ENCODE data around the gene ANGEL1. TPM values are rescaled to one million over a fixed set of nuclear protein-coding genes. Genes with fewer than 3 reads are reported as not detected.

ANGEL1 gene
- total RNA-seq, 1 donor from 2014 or later, result 12.1 TPM

- intact Hi-C loops (cut with micrococcal nuclease), result no loop called here
Observed at GRCh38 chr14:76826122-76826521, 13.4 kb upstream of the ANGEL1 start, which contains the start of gene LRRC74A. Gene LRRC74A (plus strand): TSS chr14:76826408. CDS start chr14:76826698, 290 bp downstream.

DNA sequence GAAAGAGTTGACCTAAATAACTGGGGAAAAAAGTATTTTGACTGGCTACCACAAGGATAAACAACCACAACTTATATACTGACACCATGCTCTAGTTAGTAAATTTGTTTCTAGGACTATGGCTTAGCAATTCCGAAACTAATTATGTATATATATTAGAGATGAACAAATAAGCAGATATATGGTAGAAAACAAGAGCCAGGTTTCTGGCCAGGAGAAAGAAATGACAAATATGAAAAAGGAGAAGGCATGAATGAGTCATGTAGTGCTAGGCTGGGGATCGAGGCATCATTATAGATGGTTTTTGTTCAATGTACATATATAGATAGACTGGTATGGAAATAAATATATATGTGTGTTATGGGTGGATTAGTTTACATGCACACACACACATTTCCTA, 8.0 kb upstream of the ANGEL1 start:
- intact Hi-C loops (cut with micrococcal nuclease), result no loop called here

- intact Hi-C loops (cut with micrococcal nuclease), result loop anchor here (5.0 kb wide), 2 partner anchors 147 to 642 kb away; partner anchors contain the start of genes AHSA1 and VIPAS39
Observed at GRCh38 chr14:76814726-76815645, 2.3 kb upstream of the ANGEL1 start.

- intact Hi-C loops (cut with micrococcal nuclease), result loop anchor here (1.0 to 5.0 kb wide), 4 partner anchors 44 to 645 kb away; partner anchors contain the start of genes AHSA1, SAMD15, TMED8 and VIPAS39
Observed at GRCh38 chr14:76812093-76812421, 625 bp downstream of the ANGEL1 start.

DNA sequence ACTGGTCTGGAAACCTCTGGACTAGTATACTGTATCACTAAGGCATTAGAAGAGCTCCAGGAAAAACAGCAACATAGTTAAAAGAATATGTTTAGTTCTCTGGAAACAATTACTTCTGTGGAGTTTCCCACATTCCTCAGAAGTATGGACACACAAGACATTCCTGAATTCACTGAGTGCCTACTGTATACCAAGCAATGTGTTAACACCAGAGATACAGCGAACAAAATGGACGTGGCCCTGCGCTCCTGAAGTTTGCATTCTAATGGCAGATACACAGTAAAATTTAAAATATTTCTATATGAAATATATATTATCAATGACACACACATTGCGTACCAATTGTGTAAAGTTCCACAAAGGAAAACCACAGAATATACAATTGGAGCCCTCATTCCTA, 1.1 kb downstream of the ANGEL1 start:
- intact Hi-C loops (cut with micrococcal nuclease), result loop anchor here (1.0 to 5.0 kb wide), 4 partner anchors 33 to 646 kb away; partner anchors contain the start of genes AHSA1 and VIPAS39

DNA sequence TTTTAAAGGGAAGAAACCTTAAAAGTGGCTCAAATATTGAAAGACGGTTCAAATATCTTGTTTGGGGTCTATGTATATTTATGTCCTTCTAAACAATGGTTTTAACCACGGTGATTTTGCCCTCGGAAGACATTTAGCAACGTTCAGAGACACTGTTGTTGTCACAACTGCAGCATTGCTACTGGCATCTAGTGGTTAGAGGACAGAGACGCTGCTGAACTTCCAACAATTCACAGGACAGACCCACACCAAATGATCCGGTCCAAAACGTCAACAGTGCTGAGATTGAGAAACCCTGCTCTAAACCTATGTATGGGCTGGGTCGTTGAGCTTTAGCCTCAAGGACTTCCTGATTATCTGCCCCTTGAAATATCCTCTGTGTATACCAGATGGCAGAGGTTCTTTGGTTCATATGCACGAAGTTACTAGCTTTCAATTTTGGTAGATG, 1.7 kb downstream of the ANGEL1 start:
- intact Hi-C loops (cut with micrococcal nuclease), result loop anchor here (1.0 to 5.0 kb wide), 4 partner anchors 33 to 646 kb away; partner anchors contain the start of genes AHSA1 and VIPAS39

GRCh38 chr14:76810525-76810924, 2.2 kb downstream of the ANGEL1 start:
- intact Hi-C loops (cut with micrococcal nuclease), result loop anchor here (5.0 kb wide), 2 partner anchors 152 to 647 kb away; partner anchors contain the start of genes AHSA1 and VIPAS39

GRCh38 chr14:76808990-76809389, 3.7 kb downstream of the ANGEL1 start:
- intact Hi-C loops (cut with micrococcal nuclease), result no loop called here

GRCh38 chr14:76808011-76808410, 4.7 kb downstream of the ANGEL1 start:
- intact Hi-C loops (cut with micrococcal nuclease), result no loop called here

GRCh38 chr14:76806446-76806845, 6.2 kb downstream of the ANGEL1 start:
- intact Hi-C loops (cut with micrococcal nuclease), result no loop called here

DNA sequence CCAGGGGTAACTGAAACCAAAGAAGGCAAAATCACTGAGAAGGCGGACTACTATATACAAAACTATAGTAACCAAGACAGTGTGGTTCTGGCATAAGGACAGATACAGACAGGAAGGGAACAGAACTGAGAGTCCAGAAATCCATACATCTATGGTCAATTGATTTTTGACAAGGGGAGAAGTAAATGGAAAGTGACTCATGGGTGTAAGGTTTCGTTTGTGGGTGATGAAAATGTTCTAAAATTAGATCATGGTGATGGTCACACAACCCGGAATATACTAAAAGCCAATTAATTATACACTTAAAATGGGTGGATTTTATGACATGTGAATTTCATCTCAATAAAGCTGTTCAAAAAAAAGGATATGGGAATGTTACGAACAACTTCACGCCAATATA, 18.7 kb downstream of the ANGEL1 start:
- intact Hi-C loops (cut with micrococcal nuclease), result no loop called here

DNA sequence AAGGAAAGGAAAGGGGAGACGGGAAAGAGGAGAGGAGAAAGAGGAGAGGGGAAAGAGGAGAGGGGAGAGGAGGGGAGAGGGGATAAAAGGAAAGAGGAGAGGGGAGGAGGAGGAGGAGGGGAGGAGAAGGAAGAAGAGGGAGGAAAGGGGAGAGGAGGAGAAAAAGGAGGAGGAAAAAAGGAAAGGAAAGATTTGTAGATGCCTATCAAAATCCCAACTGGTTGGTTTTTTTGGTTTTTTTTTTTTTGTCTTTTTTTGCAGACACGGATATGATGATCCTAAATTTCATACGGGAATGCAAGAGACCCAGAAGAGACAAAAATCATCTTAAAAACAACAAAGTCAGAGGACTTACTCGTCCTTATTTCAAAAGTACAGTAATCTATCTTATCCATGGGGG, 19.4 kb downstream of the ANGEL1 start:
- intact Hi-C loops (cut with micrococcal nuclease), result no loop called here

DNA sequence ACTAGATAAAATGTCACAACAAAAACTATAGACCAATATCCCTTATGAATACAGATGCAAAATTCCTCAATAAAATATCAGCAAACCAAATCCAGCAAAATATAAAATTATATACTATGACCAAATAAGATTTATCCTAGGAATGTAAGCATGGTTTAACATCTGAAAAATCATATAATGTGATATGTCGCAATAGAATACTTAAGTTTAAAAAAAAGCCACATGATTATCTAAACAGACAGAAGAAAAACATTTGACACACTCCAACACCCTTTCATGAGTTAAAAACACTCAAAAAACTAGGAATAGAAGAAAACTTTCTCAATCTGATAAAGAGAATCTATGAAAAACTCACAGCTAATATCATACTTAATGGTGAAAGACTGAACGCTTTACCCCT, 20.3 kb downstream of the ANGEL1 start:
- intact Hi-C loops (cut with micrococcal nuclease), result no loop called here

GRCh38 chr14:76786601-76787000, 26.1 kb downstream of the ANGEL1 start:
- intact Hi-C loops (cut with micrococcal nuclease), result no loop called here

DNA sequence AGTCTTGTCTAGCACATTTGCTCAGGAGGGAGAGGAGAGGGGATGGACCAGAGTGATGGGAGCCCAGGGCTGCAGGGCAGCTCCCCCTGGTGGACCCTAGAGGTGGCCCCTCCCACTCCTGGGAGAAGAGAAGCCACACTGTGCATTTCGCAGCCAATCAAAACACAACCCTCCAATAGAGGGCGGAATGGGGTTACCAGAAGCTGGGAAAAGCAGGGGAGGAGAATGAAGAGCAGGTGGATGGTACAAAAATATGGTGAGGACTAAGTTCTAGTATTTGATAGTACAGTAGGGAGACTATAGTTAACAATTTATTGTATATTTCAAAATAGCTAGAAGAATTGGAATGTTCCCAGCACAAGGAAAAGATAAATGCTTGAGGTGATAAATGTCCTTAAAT, 27.8 kb downstream of the ANGEL1 start:
- intact Hi-C loops (cut with micrococcal nuclease), result loop anchor here (1.0 kb wide), 1 partner anchor 75 kb away; no protein-coding TSS in a partner anchor

GRCh38 chr14:76784266-76784874, 28.3 kb downstream of the ANGEL1 start:
- intact Hi-C loops (cut with micrococcal nuclease), result loop anchor here (1.0 kb wide), 1 partner anchor 74 kb away; no protein-coding TSS in a partner anchor

DNA sequence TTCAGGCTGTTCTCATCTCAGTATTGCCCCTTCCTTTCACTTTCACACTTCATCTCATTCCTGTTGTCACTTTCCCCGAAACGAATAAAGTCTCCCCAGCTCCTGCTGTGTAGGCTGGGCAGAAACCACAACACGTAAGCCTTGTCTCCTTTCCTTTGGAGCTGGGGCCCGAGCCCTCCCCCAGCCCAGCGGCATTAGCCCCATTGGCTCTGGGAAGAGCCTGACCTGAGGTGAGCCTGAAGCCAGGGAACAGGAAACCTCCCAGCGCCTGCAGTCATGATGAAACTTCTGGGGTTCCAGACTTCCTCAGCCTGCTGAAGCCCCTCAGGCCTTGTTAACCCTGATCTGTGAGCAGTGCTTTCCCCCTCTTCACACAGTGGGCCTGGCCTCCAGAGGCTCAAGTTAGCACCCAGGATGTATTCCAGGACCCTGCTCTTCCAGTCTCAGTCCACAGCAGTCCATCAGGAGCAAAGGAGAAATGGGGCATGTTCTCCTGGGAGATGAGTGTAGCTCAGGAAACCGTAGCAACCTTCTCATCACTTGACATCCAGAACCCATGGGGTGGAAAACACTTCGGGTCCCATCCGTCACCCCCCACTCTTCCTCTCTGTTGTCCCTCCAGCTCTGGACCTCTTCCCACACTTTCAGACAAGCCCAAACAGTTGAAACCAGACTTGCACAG, 29.7 kb downstream of the ANGEL1 start:
- intact Hi-C loops (cut with micrococcal nuclease), result no loop called here

- intact Hi-C loops (cut with micrococcal nuclease), result no loop called here
Observed at GRCh38 chr14:76782115-76782884, 30.4 kb downstream of the ANGEL1 start.

DNA sequence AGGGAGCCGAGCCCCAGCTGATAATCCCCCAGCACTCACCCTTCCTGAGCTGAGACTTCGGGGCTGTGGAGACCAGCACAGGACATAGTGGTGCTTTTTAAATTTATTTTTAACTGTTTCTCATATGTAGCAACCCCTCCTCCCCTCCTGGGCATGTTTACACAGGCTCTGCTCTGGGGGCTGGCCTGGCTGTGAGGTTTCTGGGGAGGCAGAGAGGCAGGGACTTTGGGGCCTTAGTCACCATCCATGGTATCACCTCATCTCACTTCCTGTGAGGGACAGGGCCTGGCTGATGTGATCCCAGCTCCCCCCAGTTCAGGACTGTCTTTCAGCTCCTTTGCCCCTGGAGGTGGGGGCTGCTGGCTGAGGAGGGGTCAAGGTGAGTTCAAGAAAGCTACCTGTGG, 31.0 kb downstream of the ANGEL1 start:
- intact Hi-C loops (cut with micrococcal nuclease), result no loop called here

- intact Hi-C loops (cut with micrococcal nuclease), result no loop called here
Observed at GRCh38 chr14:76780875-76781647, 31.6 kb downstream of the ANGEL1 start.

Data from T-helper 2 cell treated with Interferon-gamma antibody and Interleukin-4, amounts not matched to agents 100 ng/mL and 5 ng/mL, for 36 hours (primary cell).